NK-92 treated with Interleukin-12 subunit alpha and Interleukin-12 subunit beta, amount 100 ng/mL, for 24 hours (cell line): ENCODE measurements around the gene CDK5RAP2.
"Not testable (repeated sequence)": the region's sequence is repeated elsewhere in the genome, so short reads cannot be mapped to it uniquely, and the experiment has no call there.

Experiments
- DNase-seq: peaks from one replicate; lab custom pipeline; 2025; lab: John Stamatoyannopoulos, UW

CDK5RAP2 gene

DNA sequence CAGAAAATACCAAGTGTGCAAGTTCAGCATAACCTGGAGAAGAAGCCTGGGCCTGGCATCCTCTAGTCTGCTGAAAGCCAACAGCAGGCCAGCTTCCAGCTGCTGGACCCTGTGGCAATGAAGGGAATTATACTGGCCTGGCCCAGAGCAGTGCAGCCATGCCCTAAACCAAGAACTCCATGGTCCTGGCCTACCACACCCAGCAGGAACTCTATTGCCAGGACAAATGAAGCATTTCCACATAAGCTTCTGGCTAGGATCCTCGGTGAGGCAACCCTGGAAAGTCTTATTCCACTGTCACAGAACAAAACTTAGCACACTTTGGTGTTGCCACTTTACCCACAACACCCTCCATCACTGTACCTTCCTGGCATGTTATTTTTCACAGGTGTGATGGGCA is 35.5 kb downstream of the CDK5RAP2 start:
- no peak for DNase-seq

DNA sequence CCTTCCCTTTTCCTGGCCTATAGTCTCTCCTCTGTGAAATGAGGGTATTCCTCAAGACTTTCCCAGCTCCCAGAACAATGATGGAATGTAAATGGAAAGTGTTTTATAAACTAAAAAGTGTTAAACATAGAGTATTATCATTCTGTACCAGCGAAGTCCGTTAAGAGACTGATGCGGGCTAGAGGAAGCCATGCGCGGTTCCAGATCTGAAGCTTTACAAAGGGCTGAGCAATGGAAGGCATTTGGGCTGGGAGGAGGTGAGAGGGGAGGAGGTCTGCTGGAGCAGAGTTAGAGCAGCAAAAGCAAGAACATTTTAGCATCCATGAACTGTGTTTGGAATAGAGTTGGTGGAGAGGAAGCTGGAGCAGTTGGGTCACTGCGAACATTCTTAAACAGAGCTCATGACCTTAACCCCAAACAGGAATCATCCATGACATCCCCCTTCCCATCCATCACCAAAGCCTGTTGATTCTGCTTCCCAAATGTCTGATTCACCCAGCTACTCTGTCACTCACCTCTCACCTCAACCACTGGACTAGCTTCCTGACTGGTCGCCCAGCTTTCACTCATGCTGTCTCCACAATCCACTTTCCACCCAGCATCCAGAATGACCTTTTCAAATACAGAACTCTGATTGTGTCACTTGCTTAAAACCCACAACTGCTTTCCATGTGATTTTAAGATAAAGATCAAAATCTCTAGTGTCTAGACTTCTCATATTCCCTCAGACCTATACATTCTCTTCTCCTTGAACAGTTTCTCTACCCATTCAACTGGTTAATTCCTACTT is 37.1 kb downstream of the CDK5RAP2 start:
- DNase-seq: no peak

DNA sequence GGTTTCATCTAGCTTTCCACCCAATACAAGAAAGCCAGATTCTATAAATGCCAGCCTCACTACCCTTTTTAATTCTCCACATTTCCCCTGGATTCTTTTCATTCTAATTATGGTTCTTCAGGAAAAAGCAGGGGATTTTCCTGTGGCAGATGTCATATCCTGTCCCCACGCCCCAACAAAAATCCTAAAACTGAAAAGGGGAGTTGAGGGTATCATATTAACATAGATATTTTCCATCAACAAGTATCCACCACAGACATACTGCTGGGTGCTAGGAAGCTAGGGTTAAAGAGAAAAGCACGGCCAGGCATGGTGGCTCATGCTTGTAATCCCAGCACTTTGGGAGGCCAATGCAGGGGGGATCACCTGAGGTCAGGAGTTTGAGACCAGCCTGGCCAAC is 38.0 kb downstream of the CDK5RAP2 start:
- no peak for DNase-seq

DNA sequence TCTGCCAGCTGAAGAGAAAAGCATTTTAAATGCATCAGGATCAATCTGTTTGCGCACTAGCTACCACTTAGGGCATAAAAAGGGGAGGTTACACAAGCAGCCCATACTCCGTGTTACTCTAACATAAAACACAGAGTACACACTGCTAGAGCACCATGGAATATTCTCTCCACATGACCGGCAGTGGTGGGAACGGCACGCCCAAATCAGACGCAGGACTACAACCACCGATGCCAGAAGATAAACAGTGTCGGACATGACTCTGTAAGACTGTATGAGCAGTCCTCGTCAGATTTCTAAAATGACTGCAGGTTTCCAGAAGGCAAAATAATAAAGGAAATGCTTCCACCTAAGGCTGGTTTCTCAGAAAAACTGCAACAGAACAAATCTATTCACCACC is 40.0 kb downstream of the CDK5RAP2 start:
- no peak for DNase-seq

DNA sequence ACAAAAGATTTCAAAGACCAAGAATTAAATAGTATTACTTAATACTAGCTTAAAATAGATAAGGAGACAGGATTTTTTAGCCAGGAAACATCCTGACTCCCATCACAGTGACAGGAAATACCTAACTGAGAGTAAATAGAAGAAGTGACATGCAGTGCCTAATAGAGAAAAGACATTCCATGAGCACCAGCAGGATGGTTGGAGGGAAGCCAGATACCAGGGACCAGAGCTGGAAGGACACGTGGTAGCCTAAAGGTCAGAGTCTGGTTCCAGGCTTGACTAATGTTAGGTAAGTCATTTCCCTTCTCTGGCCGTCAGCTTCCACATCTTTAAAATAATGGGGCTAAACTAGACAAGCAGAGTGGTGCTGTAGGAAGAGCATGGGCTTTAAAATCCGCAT is 41.6 kb downstream of the CDK5RAP2 start:
- DNase-seq: no peak

DNA sequence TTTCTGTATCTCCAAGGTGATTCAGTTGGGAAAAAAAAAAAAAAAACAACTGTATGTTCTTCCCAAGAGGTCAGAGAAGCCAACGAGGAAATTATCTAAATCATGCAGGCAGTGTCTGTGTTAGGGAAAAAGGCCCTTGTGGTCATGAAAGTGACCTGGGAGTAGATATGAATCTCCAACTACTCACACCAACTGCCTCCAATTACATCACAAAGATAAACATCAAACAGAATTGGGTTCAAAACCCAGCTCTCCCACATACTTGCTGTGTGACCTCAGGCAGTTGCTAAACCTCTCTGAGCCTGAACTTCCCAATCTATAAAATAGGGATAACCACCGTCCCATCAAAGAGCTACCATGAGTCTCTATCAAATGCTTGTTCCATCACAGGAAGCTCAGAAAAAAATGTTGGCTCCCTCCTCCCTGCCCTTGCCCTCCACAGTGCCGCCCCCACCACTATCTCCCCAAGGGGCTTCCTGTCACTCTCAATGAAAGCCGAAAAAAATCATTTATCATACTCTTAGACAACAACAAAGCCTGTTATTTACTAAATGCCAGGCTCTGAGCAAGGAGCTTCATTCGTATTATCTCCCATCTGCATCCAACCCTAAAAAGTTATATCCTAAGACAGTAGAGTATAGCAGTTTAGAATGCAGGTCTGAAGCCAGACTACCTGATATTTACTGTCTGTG is 42.9 kb downstream of the CDK5RAP2 start:
- DNase-seq: no peak

DNA sequence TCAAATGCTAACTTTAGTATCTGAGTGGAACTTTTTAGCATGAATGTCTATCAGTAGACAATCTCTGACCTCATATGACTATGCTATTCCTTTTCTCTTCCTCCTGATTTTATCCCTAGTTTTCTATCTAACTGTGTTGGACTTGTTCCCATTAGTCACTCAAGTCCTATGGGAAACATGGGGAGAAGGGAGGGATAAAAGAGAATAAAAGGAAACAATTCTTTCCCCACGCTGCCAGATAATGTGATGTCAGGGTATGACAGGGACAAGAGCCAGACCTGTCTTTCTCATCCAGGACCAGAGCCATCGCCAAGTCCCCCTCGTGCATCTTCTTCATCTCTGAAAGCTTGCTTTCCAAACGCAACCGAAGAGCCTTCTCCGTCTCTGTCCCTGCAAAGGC is 43.9 kb downstream of the CDK5RAP2 start:
- no peak for DNase-seq

DNA sequence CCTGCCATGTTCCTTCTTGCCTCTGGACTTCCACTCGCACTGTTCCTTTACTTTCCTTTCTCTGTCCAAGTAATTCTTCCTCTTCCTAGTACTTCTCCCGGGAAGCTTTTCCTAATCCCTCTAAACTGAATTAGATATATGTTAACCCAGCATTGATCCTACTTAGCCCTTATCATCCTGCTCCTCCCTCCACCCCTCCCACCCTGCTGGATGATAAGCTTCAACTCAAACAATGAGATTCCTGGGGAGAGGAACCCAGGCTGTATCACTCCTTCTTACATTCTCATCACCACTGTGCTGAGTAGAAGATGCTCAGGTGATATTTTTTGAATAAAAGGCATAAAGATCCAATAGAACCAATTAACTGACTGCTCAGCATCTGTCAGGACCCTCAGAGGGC is 45.7 kb downstream of the CDK5RAP2 start:
- no peak for DNase-seq

DNA sequence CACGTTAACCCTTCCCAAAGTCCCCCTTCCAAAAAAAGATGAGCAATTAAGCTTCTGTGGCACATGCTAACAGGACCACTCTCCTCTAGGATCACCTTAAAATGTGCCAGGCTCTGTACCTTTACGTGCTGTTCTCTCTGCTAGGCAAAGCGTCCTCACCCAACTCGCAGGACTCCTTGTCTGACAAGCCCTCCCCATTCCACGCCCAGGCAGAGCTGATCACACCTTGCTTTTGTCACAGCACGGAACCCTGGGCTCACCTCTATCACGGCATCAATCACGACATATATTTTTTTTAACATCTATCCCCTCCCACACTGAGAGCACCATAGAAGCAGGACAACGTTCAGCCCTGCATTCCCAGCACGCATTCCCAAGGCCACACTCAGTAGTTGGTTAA is 47.1 kb downstream of the CDK5RAP2 start:
- DNase-seq: no peak

DNA sequence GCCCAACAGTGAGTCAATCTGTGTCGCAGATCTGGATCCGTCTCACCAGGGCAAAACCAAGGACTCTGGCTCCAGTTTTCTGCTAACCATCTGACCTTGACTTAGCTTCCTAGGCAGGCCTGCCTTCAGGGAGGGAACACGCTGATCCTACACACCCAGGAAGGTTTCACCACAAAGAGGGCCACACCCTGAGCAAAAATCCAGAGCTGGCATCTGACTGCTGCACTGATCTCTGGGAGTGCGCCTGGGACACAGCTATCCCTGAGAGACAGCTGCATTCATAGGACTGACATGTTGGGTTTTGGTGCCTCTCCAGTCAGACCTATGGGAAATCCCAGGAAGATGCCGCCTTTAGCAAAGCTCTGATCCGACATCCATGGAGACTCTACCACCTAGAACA is 47.5 kb downstream of the CDK5RAP2 start:
- no peak for DNase-seq

DNA sequence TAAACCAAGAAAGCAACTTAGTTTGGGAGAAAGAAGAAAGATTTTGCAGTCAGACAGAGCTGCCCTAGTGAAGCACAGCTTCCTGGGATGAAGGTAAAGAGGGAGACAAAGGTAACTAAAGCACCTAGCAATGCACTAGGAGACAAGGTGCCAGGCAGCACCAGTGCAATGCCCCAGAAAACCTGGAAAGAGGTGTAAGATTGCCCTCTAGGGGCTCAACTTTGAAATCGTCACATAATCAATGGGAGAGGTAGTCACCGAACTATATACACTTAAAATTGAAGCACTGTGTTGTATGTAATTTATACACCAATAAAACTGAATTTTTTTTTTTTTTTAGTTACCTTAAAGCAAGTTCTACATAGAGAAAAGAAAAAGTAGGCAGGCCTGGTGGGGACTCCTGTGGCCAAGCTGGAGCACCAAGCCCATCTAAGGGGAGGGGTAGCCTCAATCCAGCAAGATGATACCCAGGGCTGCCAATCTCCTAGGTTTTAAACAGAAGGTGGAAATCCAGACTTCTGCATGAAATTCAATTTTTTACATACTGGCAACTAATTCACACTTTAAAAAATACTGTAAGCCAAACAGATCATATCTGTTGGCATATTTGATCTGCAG is 48.2 kb downstream of the CDK5RAP2 start:
- DNase-seq: no peak

DNA sequence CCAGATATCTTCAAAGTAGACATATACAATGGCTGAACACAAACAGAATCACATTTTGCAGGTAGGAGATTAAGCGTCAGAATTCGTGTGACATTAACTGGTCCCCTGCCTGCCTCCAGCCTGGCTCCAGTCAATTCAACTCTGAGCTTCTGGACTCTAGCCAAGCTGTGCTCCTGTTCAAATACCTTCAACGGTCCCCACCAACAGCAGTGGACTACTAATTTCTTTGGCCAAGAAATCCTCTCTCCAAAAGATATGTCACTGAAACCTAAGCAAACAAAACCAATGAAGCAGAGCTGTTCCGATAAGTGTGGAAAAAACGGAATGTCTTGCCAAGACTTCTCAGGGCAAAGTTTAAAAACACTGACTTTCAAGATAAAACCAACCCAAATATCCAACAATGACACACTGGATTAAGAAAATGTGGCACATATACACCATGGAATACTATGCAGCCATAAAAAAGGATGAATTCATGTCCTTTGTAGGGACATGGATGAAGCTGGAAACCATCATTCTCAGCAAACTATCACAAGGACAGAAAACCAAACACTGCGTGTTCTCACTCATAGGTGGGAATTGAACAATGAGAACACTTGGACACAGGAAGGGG is 49.6 kb downstream of the CDK5RAP2 start:
- DNase-seq: not testable (repeated sequence)

DNA sequence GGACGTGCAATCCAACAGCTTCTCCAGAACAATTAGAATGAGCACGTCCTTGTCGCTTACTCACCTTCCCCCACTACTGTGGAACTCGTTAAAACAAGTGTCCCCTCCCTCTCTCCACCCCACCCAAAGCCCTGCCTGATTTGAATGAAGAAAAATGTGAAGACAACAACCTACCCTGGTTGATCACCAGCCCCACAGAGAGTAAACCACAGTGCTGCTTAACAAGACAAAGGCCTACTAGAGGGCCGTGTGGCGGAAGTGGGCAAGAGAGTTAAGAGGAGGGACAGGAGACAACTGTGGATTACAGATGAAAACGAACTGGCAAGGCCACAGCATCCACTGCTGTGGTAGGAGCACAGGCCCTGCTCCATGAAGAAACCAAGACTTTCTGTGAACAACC is 51.1 kb downstream of the CDK5RAP2 start:
- no peak for DNase-seq

DNA sequence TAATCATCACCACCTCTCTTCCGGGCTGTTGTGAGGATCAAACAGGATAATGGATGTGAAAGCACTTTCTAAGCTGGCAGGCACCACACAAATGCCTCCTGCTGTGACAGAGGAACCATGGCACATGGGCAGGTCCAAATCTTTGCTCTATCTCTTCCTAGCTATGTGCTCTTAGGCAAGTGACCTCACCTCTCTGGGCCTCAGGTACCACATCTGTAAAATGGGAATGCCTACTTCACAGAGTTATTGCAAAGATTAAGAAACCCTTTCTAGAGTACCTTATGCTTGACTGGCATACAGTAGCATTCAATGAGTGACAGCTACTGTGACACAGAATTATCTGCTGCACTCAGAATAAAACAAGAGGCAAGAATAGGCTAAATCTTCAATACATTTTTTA is 51.6 kb downstream of the CDK5RAP2 start:
- no peak for DNase-seq

DNA sequence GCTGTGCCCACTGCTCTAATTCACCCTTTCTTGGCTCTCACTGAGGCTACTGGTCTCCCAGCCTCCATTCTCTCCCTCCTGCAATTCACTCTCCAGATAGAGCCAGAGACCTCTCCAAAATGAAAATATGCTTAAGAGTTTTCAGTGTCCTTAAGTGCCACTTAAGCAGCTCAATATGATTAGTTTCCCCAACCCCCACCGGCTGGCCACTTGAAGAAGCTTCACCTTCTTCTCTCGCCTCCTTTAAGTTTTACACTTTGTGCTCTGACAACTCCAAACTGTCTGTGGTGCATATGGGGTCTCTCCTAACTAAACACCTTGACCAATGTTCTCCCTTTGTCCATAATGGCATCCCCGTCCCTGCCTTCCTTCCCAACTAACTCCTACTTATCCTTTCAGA is 53.4 kb downstream of the CDK5RAP2 start:
- no peak for DNase-seq

DNA sequence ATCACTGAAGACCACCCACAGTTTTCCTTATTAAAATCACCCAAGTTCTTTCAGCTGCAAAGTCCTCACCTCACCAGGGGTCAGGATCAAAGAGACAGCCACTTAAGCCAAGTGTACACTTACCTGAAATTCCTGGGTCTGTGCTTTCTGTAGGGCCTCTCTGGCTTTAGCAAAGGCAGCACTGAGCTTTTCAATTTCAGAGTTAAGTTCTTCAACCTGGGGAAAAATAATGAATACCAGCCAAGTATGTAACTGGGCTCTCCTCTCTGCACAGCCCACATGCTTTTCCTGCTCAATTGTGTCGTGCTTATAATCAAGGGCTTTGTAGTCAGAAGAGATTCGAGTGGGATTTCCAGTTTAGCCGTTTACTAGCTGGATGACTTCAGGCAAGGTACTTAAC is 55.1 kb downstream of the CDK5RAP2 start:
- DNase-seq: no peak

DNA sequence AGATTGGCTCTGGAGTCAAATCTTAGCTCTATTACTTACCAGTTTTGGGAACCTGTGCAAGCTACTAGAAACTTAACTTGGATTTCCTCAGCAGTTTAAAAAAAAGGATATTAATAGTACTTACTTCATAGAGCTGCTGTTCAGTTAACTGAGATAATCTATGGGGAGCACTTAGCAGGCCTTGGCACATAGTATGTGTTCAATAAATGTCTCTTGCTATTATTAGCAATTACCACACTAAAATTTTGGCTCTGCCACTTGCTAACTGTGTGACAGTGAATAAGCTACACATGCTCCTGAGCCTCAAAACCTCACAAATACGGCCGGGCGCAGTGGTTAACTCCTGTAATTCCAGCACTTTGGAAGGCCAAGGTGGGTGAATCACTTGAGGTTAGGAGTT is 55.9 kb downstream of the CDK5RAP2 start:
- no peak for DNase-seq

DNA sequence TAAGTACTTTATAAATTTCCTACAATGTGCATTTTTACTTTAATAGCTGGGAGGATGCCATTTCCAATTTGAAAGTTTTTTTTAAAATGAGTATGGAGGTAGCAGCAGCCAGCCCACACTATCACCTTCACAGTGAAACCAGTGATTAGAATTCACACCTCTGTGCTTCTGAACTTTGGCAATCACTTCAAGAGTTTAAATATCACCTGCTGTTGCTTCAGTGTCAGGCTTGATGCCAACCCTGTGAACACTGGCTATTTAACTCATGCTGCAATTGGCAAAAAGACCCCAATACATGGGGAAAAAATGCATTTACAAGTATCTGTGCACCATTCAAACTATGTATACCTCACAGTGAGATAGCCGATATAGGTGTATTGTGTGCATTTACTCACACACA is 57.4 kb downstream of the CDK5RAP2 start:
- DNase-seq: no peak

DNA sequence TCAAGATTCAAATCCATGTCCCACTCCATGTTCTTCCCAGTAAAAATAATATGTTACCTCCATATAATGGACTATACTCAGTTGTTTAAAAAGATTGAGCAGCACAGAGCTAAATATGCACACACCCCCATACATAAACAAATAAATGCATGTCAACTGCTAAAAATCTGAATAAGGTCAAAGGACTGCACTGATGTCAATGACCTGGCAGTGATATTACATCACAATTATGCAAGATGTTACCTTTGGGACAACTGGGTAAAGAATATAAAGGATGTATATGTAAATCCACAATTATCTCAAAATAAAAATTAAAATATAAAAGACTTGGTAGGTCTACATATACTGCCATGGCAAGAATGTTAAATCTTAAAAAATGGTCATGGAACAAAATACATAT is 57.9 kb downstream of the CDK5RAP2 start:
- DNase-seq: no peak

DNA sequence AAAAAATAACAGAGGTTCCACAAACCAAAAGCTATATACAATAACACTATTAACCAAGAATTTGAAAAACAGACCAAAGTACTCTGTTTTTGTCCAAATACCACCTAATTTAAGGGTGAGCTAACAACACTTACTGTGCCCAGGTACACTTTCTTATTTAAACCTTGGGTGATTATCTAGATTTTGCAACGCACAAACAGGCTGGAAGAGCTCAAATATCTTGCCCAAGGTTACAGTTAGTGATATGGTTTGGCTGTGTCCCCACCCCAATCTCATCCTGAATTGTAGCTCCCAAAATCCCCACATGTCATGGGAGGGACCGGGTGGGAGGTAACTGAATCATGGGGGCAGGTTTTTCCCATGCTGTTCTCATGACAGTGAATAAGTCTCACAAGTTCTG is 58.9 kb downstream of the CDK5RAP2 start:
- no peak for DNase-seq

DNA sequence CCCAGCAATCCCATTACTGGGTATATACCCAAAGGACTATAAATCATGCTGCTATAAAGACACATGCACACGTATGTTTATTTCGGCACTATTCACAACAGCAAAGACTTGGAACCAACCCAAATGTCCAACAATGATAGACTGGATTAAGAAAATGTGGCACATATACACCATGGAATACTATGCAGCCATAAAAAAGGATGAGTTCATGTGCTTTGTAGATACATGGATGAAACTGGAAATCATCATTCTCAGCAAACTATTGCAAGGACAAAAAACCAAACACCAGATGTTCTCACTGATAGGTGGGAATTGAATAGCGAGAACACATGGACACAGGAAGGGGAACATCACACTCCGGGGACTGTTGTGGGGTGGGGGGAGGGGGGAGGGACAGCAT is 64.0 kb downstream of the CDK5RAP2 start:
- DNase-seq: not testable (repeated sequence)

DNA sequence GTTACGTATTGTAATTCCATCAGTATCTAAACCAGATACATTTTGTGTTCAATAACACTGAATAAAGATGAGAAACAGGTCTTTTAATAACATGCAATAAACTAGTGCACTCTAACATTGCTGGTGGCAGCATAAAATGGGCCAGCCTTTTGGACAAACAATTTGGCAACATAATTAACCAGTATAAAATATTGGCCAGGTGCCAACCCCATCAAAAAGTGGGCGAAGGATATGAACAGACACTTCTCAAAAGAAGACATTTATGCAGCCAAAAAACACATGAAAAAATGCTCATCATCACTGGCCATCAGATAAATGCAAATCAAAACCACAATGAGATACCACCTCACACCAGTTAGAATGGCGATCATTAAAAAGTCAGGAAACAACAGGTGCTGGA is 64.5 kb downstream of the CDK5RAP2 start:
- DNase-seq: not testable (repeated sequence)

DNA sequence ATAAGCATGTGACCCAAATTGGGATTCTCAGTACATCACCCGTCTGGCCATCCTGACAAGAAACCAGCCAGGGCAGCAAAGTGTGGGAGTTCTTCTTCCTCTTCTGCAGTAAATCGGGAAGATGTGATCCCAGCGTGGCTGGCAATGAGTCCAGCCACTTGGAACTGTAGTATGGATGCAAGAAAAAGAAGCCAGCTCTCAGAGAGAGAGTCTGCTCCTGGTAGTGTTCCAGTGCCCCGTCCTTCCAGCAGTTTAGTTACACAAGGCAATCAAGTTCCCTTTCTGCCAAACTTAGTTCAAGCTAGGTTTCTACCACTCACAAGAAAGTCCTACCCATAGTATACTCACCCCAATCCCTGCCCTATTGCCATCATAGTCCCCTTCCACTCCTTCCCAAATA is 65.6 kb downstream of the CDK5RAP2 start:
- no peak for DNase-seq
